HepG2 (cell line): ENCODE data around the gene HAS3. TPM values are rescaled to one million over a fixed set of nuclear protein-coding genes. Genes with fewer than 3 reads are reported as not detected.

Experiments
- BRCA1 ChIP-seq: sonication (generic); formaldehyde crosslinking; IDR thresholded peaks from 2 replicates; pipeline ENCODE4 v1.4.0; 2020; ENCODE audit warnings: missing genetic modification reagents
- CREB1 ChIP-seq, 2 experiments: fragments of 450-650 bp in 1 of 2; IDR thresholded peaks; 2 replicates each; pipeline ENCODE4 v1.6.1; 2016 to 2017; ENCODE audit warnings: control low read depth in 1 of 2, mild to moderate bottlenecking in 1 of 2, missing compliant biosample characterization in 1 of 2, missing genetic modification characterization in 1 of 2
- FOSL1 ChIP-seq: sonication (generic); formaldehyde crosslinking; IDR thresholded peaks from 2 replicates; pipeline ENCODE4 v1.9.0; 2021; ENCODE audit warnings: missing genetic modification reagents, borderline replicate concordance
- GABPA ChIP-seq, 2 experiments: IDR thresholded peaks; 2 replicates each; pipeline ENCODE4 v1.6.1; 2011 to 2016; ENCODE audit warnings: low read depth in 2 of 2, low read length in 1 of 2, missing biosample characterization in 1 of 2, missing genetic modification characterization in 1 of 2
- HDAC1 ChIP-seq: sonication (generic); formaldehyde crosslinking; IDR thresholded peaks from 2 replicates; pipeline ENCODE4 v1.5.1; 2020; ENCODE audit warnings: mild to moderate bottlenecking, missing genetic modification reagents
- HDAC6 ChIP-seq: fragments of 200-600 bp; sonication (generic); IDR thresholded peaks from 2 replicates; pipeline ENCODE4 v1.7.0; 2017; ENCODE audit warnings: mild to moderate bottlenecking, antibody characterized with exemption, low read length, low read depth
- IRF2 ChIP-seq: IDR thresholded peaks from 2 replicates; pipeline ENCODE4 v1.6.1; 2018; ENCODE audit warnings: missing genetic modification reagents, missing compliant biosample characterization
- KDM6A ChIP-seq: IDR thresholded peaks from 2 replicates; pipeline ENCODE4 v1.6.1; 2016; ENCODE audit warnings: low read depth
- MAFK ChIP-seq, 2 experiments: IDR thresholded peaks in 1 of 2; conservative IDR thresholded peaks in 1 of 2; 2 replicates each; pipeline ENCODE4 v1.6.1; 2011; ENCODE audit warnings: improper control_type of control experiment in 2 of 2, low read length in 2 of 2
- MTF2 ChIP-seq: sonication (generic); formaldehyde crosslinking; IDR thresholded peaks from 2 replicates; pipeline ENCODE4 v1.5.0; 2020; ENCODE audit warnings: missing genetic modification reagents, borderline replicate concordance
- PHF21A ChIP-seq: sonication (generic); formaldehyde crosslinking; IDR thresholded peaks from 2 replicates; pipeline ENCODE4 v1.5.0; 2020; ENCODE audit warnings: mild to moderate bottlenecking, missing genetic modification reagents
- SRSF9 ChIP-seq: fragments of 200-400 bp; formaldehyde crosslinking; IDR thresholded peaks from 2 replicates; pipeline ENCODE4 v1.6.1; 2018; ENCODE audit warnings: borderline replicate concordance, mild to moderate bottlenecking, low read depth, low read length; ENCODE audit not compliant: insufficient read depth, poor library complexity, severe bottlenecking
- ZBTB37 ChIP-seq: sonication (generic); formaldehyde crosslinking; IDR thresholded peaks from 2 replicates; pipeline ENCODE4 v1.4.0; 2020; ENCODE audit warnings: mild to moderate bottlenecking, missing genetic modification reagents
- ZFP90 ChIP-seq: sonication (generic); formaldehyde crosslinking; IDR thresholded peaks from 2 replicates; pipeline ENCODE4 v1.8.0; 2022; ENCODE audit warnings: missing genetic modification reagents, mild to moderate bottlenecking, inconsistent platforms, borderline replicate concordance
- ZNF138 ChIP-seq: sonication (generic); formaldehyde crosslinking; IDR thresholded peaks from 2 replicates; pipeline ENCODE4 v1.5.0; 2020; ENCODE audit warnings: mild to moderate bottlenecking, low read depth, missing genetic modification reagents
- ZNF3 ChIP-seq: IDR thresholded peaks from 2 replicates; pipeline ENCODE4 v1.7.0; 2017; ENCODE audit warnings: inconsistent platforms
- ZNF543 ChIP-seq: sonication (generic); formaldehyde crosslinking; IDR thresholded peaks from 2 replicates; pipeline ENCODE4 v1.4.0; 2020; ENCODE audit warnings: mild to moderate bottlenecking, missing genetic modification reagents
- ZNF546 ChIP-seq: sonication (generic); formaldehyde crosslinking; conservative IDR thresholded peaks from 2 replicates; pipeline ENCODE4 v1.8.1; 2023; ENCODE audit warnings: mild to moderate bottlenecking, missing genetic modification reagents
- ZNF770 ChIP-seq: sonication (generic); formaldehyde crosslinking; IDR thresholded peaks from 2 replicates; pipeline ENCODE4 v1.5.0; 2020; ENCODE audit warnings: mild to moderate bottlenecking, missing genetic modification reagents
- ZNF777 ChIP-seq: sonication (generic); formaldehyde crosslinking; IDR thresholded peaks from 2 replicates; pipeline ENCODE4 v1.4.0; 2020; ENCODE audit warnings: missing genetic modification reagents
- polyA plus RNA-seq, 8 experiments: library from polyadenylated mRNA; depleted of rRNA in 3 of 8; stranded (reverse) in 7 of 8; unstranded in 1 of 8; fragments of >200 nt; fragmentation: Illumina TruSeq in 4 of 8; extraction: Trizol in 4 of 8; gene quantifications; 2 replicates each; pipeline versions ENCODE4 v1.2.1 to v1.2.3, GENCODE V29; 2011 to 2016; ENCODE audit warnings: low read depth in 4 of 8, missing spikeins in 1 of 8, mixed read lengths in 1 of 8; ENCODE audit not compliant: insufficient read depth in 1 of 8
- total RNA-seq, 5 experiments: library from RNA; depleted of rRNA; stranded (reverse); fragments of >200 nt; fragmentation: Illumina TruSeq; extraction: Trizol; gene quantifications; 2 replicates each; pipeline ENCODE4 v1.2.3, GENCODE V29; 2016; ENCODE audit warnings: low read depth in 1 of 5

Gene HAS3
- total and polyA plus RNA-seq, 2 of the 13 experiments (the other 11 are each of a cell fraction or from before 2014, with no cell fraction given), result 0.04 to 0.30 TPM

- TF ChIP-seq ZBTB37 (CRISPR knock-in tag), result no peak
- peak; percentile 51 for TF ChIP-seq FOSL1
- no peak for TF ChIP-seq SRSF9
- TF ChIP-seq ZNF777, result no peak
- TF ChIP-seq KDM6A (CRISPR knock-in tag), result 0 out of 2 replicates have a peak, but pooled peaks have one; percentile 4
- TF ChIP-seq BRCA1, result no peak
- TF ChIP-seq GABPA (IDR thresholded peaks at IDR 0.05; ENCODE audit: low read depth, low read length), result no peak
- no peak for TF ChIP-seq GABPA (CRISPR knock-in tag; IDR thresholded peaks at IDR 0.05; ENCODE audit: low read depth)
- peak; percentile 54; the same call in 1 of the 2 replicates for TF ChIP-seq PHF21A (CRISPR knock-in tag)
- no peak for TF ChIP-seq MTF2
- TF ChIP-seq ZFP90, result peak; percentile 60
- TF ChIP-seq HDAC6, result no peak
- no peak for TF ChIP-seq MAFK (conservative IDR thresholded peaks at IDR 0.05 in 1 of 2, IDR thresholded peaks at IDR 0.05 in 1 of 2; ENCODE audit: low read length in 2 of 2)
- no peak for TF ChIP-seq ZNF770 (CRISPR knock-in tag)
- 0 out of 2 replicates have a peak, but pooled peaks have one; percentile 17 for TF ChIP-seq IRF2
- TF ChIP-seq ZNF138 (CRISPR knock-in tag), result no peak
- no peak for TF ChIP-seq ZNF3 (CRISPR knock-in tag)
- TF ChIP-seq ZNF546, result peak; percentile 44; the same call in 1 of the 2 replicates
- no peak for TF ChIP-seq CREB1 (IDR thresholded peaks at IDR 0.05)
- TF ChIP-seq CREB1 (CRISPR knock-in tag; IDR thresholded peaks at IDR 0.05), result no peak
- TF ChIP-seq ZNF543 (CRISPR knock-in tag), result 0 out of 2 replicates have a peak, but pooled peaks have one; percentile 22
- peak; percentile 73 for TF ChIP-seq HDAC1
Measured at GRCh38 chr16:69089091-69089910, 16.2 kb upstream of the HAS3 start (continued).
